Ascending aorta (tissue), 2 donors: ENCODE data around the gene SGSM1. TPM values are rescaled to one million over a fixed set of nuclear protein-coding genes. Genes with fewer than 3 reads are reported as not detected.

Experiments used
- DNase-seq, 2 donors: peaks; one replicate each; pipeline ENCODE4 v3.0.0-alpha.2; 2019; ENCODE audit warnings: low spot score in 2 of 2
- H3K27ac ChIP-seq, 2 donors: fragments of 200-600 bp; sonication (generic); one replicate each; pipeline ENCODE4 v1.5.1; 2016 to 2017; ENCODE audit warnings: mild to moderate bottlenecking in 1 of 2
- H3K27me3 ChIP-seq: fragments of 200-600 bp; sonication (generic); one replicate; pipeline ENCODE4 v1.5.1; 2017
- H3K36me3 ChIP-seq, 2 donors: fragments of 200-600 bp; sonication (generic); one replicate each; pipeline ENCODE4 v1.5.1; 2016
- H3K4me1 ChIP-seq, 2 donors: fragments of 200-600 bp; sonication (generic); one replicate each; pipeline ENCODE4 v1.5.1; 2016 to 2017; ENCODE audit warnings: mild to moderate bottlenecking in 1 of 2
- H3K4me3 ChIP-seq, 2 donors: fragments of 200-600 bp; sonication (generic); one replicate each; pipeline ENCODE4 v1.5.1; 2016 to 2017; ENCODE audit warnings: mild to moderate bottlenecking in 1 of 2
- H3K9me3 ChIP-seq, 2 donors: fragments of 200-600 bp; sonication (generic); one replicate each; pipeline ENCODE4 v1.5.1; 2016
- CTCF ChIP-seq, 3 experiments: fragments of 200-600 bp in 2 of 3; fragments of 450-650 bp in 1 of 3; sonication (generic) in 2 of 3; IDR thresholded peaks; one replicate each; pipeline ENCODE4 v1.5.1; 2016 to 2019; ENCODE audit warnings: antibody characterized with exemption in 3 of 3, mild to moderate bottlenecking in 1 of 3, moderate library complexity in 1 of 3
- intact Hi-C: fragments of 100-400 bp; cut with DNase I; formaldehyde crosslinking; loops from one replicate; pipeline ENCODE4 v1.15.1; 2023
- total RNA-seq: library from RNA; depleted of rRNA; stranded (reverse); fragments of >200 nt; gene quantifications from one replicate; pipeline ENCODE4 v1.1.0, GENCODE V29; 2016

The SGSM1 gene
- total RNA-seq, 1 donor from 2014 or later = 4.2 TPM

GRCh38 chr22:24873226-24873625 lies 67.2 kb downstream of the SGSM1 start:
- H3K4me3 ChIP-seq = no peak overlapping the region
- no peaks in the 10 kb centered on the region for H3K27me3 ChIP-seq
- H3K27ac ChIP-seq = no peak overlapping the region
- DNase-seq = no peak
- no peak for TF ChIP-seq CTCF (IDR thresholded peaks at IDR 0.05)
- no peaks in the 10 kb centered on the region for H3K9me3 ChIP-seq
- H3K4me1 ChIP-seq = no peaks in the 10 kb centered on the region
- intact Hi-C loops = no loop called here
- H3K36me3 ChIP-seq = peaks cover 13 to 52% of the 10 kb centered on the region in 2 donors

- no peak for TF ChIP-seq CTCF (IDR thresholded peaks at IDR 0.05)
- intact Hi-C loops = no loop called here
- Histone ChIP-seq H3K4me1 (no peaks in the 10 kb centered on the region), H3K27me3 (no peaks in the 10 kb centered on the region), H3K4me3 (no peak overlapping the region), H3K36me3 (peaks cover 21 to 61% of the 10 kb centered on the region in 2 donors), H3K27ac (no peak overlapping the region), H3K9me3 (no peaks in the 10 kb centered on the region)
- DNase-seq = no peak
These were observed 70.0 kb downstream of the SGSM1 start for GRCh38 chr22:24875862-24876506.

GRCh38 chr22:24876700-24877099 lies 70.7 kb downstream of the SGSM1 start:
- TF ChIP-seq CTCF (IDR thresholded peaks at IDR 0.05) = no peak
- no peak overlapping the region for H3K4me3 ChIP-seq
- intact Hi-C loops = no loop called here

GRCh38 chr22:24878969-24879368 lies 73.0 kb downstream of the SGSM1 start:
- no peaks in the 10 kb centered on the region for H3K4me1 ChIP-seq
- TF ChIP-seq CTCF (IDR thresholded peaks at IDR 0.05) = no peak
- no peak overlapping the region for H3K4me3 ChIP-seq
- no peaks in the 10 kb centered on the region for H3K9me3 ChIP-seq
- peaks cover 21 to 62% of the 10 kb centered on the region in 2 donors for H3K36me3 ChIP-seq
- no peaks in the 10 kb centered on the region for H3K27me3 ChIP-seq
- H3K27ac ChIP-seq = no peak overlapping the region
- no peak for DNase-seq
- intact Hi-C loops = no loop called here

More at GRCh38 chr22:24876700-24877099, 70.7 kb downstream of the SGSM1 start:
- H3K36me3 ChIP-seq = peaks cover 21 to 61% of the 10 kb centered on the region in 2 donors
- no peaks in the 10 kb centered on the region for H3K27me3 ChIP-seq
- H3K9me3 ChIP-seq = no peaks in the 10 kb centered on the region
- DNase-seq = no peak
- H3K4me1 ChIP-seq = no peaks in the 10 kb centered on the region
- no peak overlapping the region for H3K27ac ChIP-seq

- H3K4me3 ChIP-seq = no peak overlapping the region
- no peaks in the 10 kb centered on the region for H3K27me3 ChIP-seq
- no peak overlapping the region for H3K27ac ChIP-seq
- H3K9me3 ChIP-seq = no peaks in the 10 kb centered on the region
- intact Hi-C loops = no loop called here
- H3K36me3 ChIP-seq = peaks cover 12 to 60% of the 10 kb centered on the region in 2 donors
- H3K4me1 ChIP-seq = no peaks in the 10 kb centered on the region
- no peak for TF ChIP-seq CTCF (IDR thresholded peaks at IDR 0.05)
- no peak for DNase-seq
These were observed 77.4 kb downstream of the SGSM1 start for GRCh38 chr22:24883432-24883831.
